Vagina (tissue), 2 donors: ENCODE measurements around the gene PRDX4.

ENCODE experiments used
- CTCF ChIP-seq, 3 experiments: fragments of 450-650 bp in 2 of 3; fragments of 200-600 bp in 1 of 3; sonication (generic) in 1 of 3; IDR thresholded peaks; one replicate each; pipeline ENCODE4 v1.5.1; 2017 to 2019; ENCODE audit warnings: antibody characterized with exemption in 3 of 3, mild to moderate bottlenecking in 2 of 3, moderate library complexity in 2 of 3
- POLR2A ChIP-seq, 2 donors: fragments of 450-650 bp; IDR thresholded peaks; one replicate each; pipeline ENCODE4 v1.6.1; 2017; ENCODE audit warnings: antibody characterized with exemption in 2 of 2, mild to moderate bottlenecking in 2 of 2, moderate library complexity in 2 of 2
- POLR2AphosphoS5 ChIP-seq, 2 donors: sonication (generic); formaldehyde crosslinking; IDR thresholded peaks; one replicate each; pipeline ENCODE4 v1.9.0; 2017; ENCODE audit warnings: antibody characterized with exemption in 2 of 2, mild to moderate bottlenecking in 2 of 2, low read depth in 1 of 2; ENCODE audit not compliant: insufficient read depth in 1 of 2

- TF ChIP-seq CTCF (IDR thresholded peaks at IDR 0.05) (no peak), POLR2AphosphoS5 (IDR thresholded peaks at IDR 0.05; ENCODE audit: insufficient read depth in 1 of 2, low read depth in 1 of 2) (no peak), POLR2A (IDR thresholded peaks at IDR 0.05) (no peak)
These were observed 5.8 kb downstream of the PRDX4 start for GRCh38 chrX:23673108-23673507.
